KMS-11 (cell line): Measurements from ENCODE around the gene SUSD2.
A peak's percentile ranks its signal among the peaks of the same experiment; 100 is the strongest.

ENCODE experiments used
- H2AFZ ChIP-seq: fragments of 200-600 bp; sonication (generic); 2 replicates; pipeline ENCODE4 v1.6.1; 2016; ENCODE audit warnings: antibody characterized with exemption, mixed run types, low read depth
- H3K27ac ChIP-seq: fragments of 200-600 bp; sonication (generic); 2 replicates; pipeline ENCODE4 v1.6.1; 2016; ENCODE audit warnings: mild to moderate bottlenecking, mixed run types
- H3K27me3 ChIP-seq: fragments of 200-600 bp; sonication (generic); 2 replicates; pipeline ENCODE4 v1.6.1; 2017; ENCODE audit warnings: mild to moderate bottlenecking, low read depth, mixed run types, moderate library complexity; ENCODE audit not compliant: insufficient read depth
- H3K36me3 ChIP-seq: fragments of 200-600 bp; sonication (generic); 2 replicates; pipeline ENCODE4 v1.6.1; 2017; ENCODE audit warnings: mild to moderate bottlenecking, mixed run types; ENCODE audit not compliant: insufficient read depth
- H3K4me1 ChIP-seq: fragments of 200-600 bp; sonication (generic); 2 replicates; pipeline ENCODE4 v1.6.1; 2016; ENCODE audit warnings: mild to moderate bottlenecking, low read depth, mixed run types; ENCODE audit not compliant: poor library complexity, severe bottlenecking
- H3K4me2 ChIP-seq: fragments of 200-600 bp; sonication (generic); 2 replicates; pipeline ENCODE4 v1.7.0; 2016; ENCODE audit warnings: mild to moderate bottlenecking, mixed run types
- H3K4me3 ChIP-seq: fragments of 200-600 bp; sonication (generic); IDR thresholded peaks from 2 replicates; pipeline ENCODE4 v1.6.1; 2017; ENCODE audit warnings: low read depth, low read length, mixed read lengths; ENCODE audit not compliant: insufficient read depth
- H3K79me2 ChIP-seq: fragments of 200-600 bp; sonication (generic); 2 replicates; pipeline ENCODE4 v1.6.1; 2016; ENCODE audit warnings: low read depth, mixed run types; ENCODE audit not compliant: insufficient read depth
- H3K9ac ChIP-seq: fragments of 200-600 bp; sonication (generic); 2 replicates; pipeline ENCODE4 v1.6.1; 2016; ENCODE audit warnings: mild to moderate bottlenecking, mixed run types
- H4K20me1 ChIP-seq: fragments of 200-600 bp; sonication (generic); 2 replicates; pipeline ENCODE4 v1.6.1; 2016; ENCODE audit warnings: mild to moderate bottlenecking, mixed run types; ENCODE audit not compliant: insufficient read depth
- CTCF ChIP-seq: fragments of 200-600 bp; sonication (generic); conservative IDR thresholded peaks from 2 replicates; pipeline ENCODE4 v1.6.1; 2017; ENCODE audit warnings: low read depth, mild to moderate bottlenecking, antibody characterized with exemption, low read length, moderate library complexity, mixed read lengths

The SUSD2 gene

DNA sequence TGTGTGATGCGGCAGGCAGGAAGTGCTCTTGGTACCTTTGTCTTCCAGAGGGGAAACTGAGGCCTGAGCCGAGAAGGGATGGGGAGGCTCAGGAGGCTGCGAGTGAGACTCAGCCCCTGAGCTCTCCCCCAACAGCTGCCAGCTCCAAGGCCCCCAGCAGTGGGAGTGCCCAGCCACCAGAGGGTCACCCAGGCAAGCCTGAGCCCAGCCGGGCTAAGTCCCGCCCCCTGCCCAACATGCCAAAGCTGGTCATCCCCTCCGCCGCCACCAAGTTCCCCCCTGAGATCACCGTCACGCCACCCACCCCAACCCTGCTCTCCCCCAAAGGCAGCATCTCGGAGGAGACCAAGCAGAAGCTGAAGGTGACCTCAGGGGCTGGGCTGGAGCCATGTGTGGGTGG lies 3.8 kb upstream of the SUSD2 start:
- TF ChIP-seq CTCF = no peak
- Histone ChIP-seq H3K27ac (no peak overlapping the region), H3K79me2 (no peaks in the 10 kb centered on the region), H3K4me3 (no peak overlapping the region), H3K9ac (no peak overlapping the region), H4K20me1 (no peaks in the 10 kb centered on the region), H3K36me3 (no peaks in the 10 kb centered on the region), H3K4me2 (no peak overlapping the region), H3K27me3 (no peaks in the 10 kb centered on the region), H3K4me1 (no peaks in the 10 kb centered on the region), H2AFZ (no peak overlapping the region)

DNA sequence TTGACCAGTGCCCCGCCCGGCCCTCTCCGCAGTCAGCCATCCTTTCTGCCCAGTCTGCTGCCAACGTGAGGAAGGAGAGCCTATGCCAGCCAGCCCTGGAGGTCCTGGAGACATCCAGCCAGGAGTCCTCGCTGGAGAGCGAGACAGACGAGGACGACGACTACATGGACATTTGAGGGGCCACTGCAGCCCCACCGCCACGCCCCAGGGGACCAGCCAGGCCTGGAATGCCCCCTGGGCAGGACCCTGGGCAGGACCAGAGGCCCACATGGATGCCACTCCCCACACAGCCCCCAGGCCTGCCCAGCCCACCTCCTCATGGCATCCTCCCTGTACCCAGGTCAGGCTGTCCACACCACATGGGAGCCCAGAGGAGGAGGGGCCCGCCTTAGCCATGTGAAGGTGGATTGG lies 3.3 kb upstream of the SUSD2 start:
- no peaks in the 10 kb centered on the region for H4K20me1 ChIP-seq
- no peaks in the 10 kb centered on the region for H3K4me1 ChIP-seq
- H2AFZ ChIP-seq = no peak overlapping the region
- H3K4me2 ChIP-seq = no peak overlapping the region
- H3K4me3 ChIP-seq = no peak overlapping the region
- no peak overlapping the region for H3K9ac ChIP-seq
- TF ChIP-seq CTCF = no peak
- no peaks in the 10 kb centered on the region for H3K79me2 ChIP-seq
- no peak overlapping the region for H3K27ac ChIP-seq
- no peaks in the 10 kb centered on the region for H3K27me3 ChIP-seq
- H3K36me3 ChIP-seq = no peaks in the 10 kb centered on the region

DNA sequence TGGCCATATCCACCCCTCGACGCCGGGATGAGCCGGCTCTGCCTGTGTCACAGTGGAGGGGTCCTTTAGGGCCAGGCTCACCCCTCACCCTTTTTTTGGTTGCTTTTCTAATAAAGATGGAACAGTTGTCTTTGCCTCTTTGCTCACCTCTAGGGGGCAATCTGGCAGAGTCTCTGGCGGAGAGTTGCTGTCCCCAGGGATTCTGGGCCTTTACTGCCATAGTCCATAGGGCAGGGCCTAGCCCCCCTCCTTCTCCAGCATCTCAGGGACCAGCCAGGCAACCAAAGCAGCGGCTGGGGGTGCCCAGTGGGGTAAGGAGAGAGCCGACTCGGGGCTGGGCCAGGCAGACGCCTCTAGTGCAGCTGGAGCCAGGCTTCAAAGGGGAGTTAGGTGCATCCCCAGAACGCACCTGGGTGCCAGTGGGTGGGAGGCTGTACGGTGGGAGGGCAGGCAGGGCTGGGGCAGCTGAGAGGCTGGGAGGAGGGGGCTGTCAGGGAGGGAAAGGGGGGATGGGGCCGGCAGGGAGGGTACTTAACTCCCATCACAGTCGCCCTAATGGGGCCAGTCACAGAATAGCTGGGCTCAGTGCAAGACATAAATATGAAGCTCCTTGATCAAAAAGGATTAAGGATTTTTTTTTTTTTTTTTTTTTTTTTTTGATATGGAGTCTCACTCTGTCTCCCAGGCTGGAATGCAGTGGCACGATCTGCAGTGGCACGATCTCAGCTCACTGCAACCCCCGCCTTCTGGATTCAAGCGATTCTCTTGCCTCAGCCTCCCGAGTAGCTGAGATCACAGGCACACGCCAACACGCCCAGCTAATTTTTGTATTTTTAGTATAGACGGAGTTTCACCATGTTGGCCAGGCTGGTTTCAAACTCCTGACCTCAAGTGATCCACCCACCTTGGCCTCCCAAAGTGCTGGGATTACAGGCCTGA lies 2.5 kb upstream of the SUSD2 start:
- H3K9ac ChIP-seq = no peak overlapping the region
- H3K4me3 ChIP-seq = no peak overlapping the region
- H3K36me3 ChIP-seq = no peaks in the 10 kb centered on the region
- no peaks in the 10 kb centered on the region for H4K20me1 ChIP-seq
- H3K4me1 ChIP-seq = no peaks in the 10 kb centered on the region
- H3K79me2 ChIP-seq = no peaks in the 10 kb centered on the region
- no peak overlapping the region for H2AFZ ChIP-seq
- H3K27ac ChIP-seq = no peak overlapping the region
- TF ChIP-seq CTCF = peak; percentile 21
- H3K27me3 ChIP-seq = no peaks in the 10 kb centered on the region
- no peak overlapping the region for H3K4me2 ChIP-seq

- Histone ChIP-seq H3K27ac (no peak overlapping the region), H3K4me1 (no peaks in the 10 kb centered on the region), H3K4me3 (no peak overlapping the region), H3K79me2 (no peaks in the 10 kb centered on the region), H3K36me3 (no peaks in the 10 kb centered on the region), H3K27me3 (no peaks in the 10 kb centered on the region), H2AFZ (no peak overlapping the region), H3K9ac (no peak overlapping the region), H3K4me2 (no peak overlapping the region), H4K20me1 (no peaks in the 10 kb centered on the region)
- TF ChIP-seq CTCF = no peak
Observed at GRCh38 chr22:24179478-24180210, 1.6 kb upstream of the SUSD2 start.
